ENCODE data around the gene MNS1. TPM values are rescaled to one million over a fixed set of nuclear protein-coding genes. Genes with fewer than 3 reads are reported as not detected.

Gene MNS1
- total and polyA plus RNA-seq, 2 donors (not counting 1 experiment from before 2014, with no cell fraction given), result 1.8 to 3.9 TPM

DNA sequence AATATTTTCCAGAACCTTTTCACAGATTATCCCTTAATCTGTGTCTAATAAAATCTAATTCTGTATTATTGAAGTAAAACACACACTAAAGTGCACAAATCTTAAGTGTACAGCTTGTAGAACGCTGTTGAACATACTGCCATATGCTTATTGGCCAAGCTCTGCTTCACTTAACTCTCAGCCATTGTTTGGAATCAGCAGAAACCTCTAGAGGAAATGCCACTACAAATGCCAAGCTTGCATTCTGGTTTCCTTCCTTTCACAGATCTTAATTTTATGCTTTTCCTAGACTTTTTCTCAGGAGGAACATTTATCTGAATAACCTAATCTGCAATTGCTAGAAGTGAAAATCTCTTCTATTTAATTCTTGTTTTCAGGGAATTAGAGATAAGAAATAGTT is 10.1 kb downstream of the MNS1 start:
- no peak overlapping the region for H3K27ac ChIP-seq (ENCODE audit: insufficient read depth, low read length)
- no peaks in the 10 kb centered on the region for H3K9me3 ChIP-seq (ENCODE audit: control insufficient read depth, insufficient read depth, low read depth, low read length)
- no peaks in the 10 kb centered on the region for H3K79me2 ChIP-seq (ENCODE audit: control insufficient read depth, insufficient read depth, low read length)
- no peaks in the 10 kb centered on the region for H3K4me1 ChIP-seq (ENCODE audit: control insufficient read depth, extremely low read depth, insufficient read depth, low read length)
- H3K36me3 ChIP-seq (ENCODE audit: control insufficient read depth, insufficient read depth, low read length), result no peaks in the 10 kb centered on the region
- no peak for TF ChIP-seq EZH2 (IDR thresholded peaks at IDR 0.05; ENCODE audit: low read length, missing control alignments)
- TF ChIP-seq, protein P1, sequence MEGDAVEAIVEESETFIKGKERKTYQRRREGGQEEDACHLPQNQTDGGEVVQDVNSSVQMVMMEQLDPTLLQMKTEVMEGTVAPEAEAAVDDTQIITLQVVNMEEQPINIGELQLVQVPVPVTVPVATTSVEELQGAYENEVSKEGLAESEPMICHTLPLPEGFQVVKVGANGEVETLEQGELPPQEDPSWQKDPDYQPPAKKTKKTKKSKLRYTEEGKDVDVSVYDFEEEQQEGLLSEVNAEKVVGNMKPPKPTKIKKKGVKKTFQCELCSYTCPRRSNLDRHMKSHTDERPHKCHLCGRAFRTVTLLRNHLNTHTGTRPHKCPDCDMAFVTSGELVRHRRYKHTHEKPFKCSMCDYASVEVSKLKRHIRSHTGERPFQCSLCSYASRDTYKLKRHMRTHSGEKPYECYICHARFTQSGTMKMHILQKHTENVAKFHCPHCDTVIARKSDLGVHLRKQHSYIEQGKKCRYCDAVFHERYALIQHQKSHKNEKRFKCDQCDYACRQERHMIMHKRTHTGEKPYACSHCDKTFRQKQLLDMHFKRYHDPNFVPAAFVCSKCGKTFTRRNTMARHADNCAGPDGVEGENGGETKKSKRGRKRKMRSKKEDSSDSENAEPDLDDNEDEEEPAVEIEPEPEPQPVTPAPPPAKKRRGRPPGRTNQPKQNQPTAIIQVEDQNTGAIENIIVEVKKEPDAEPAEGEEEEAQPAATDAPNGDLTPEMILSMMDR (conservative IDR thresholded peaks at IDR 0.05 in 1 of 2, IDR thresholded peaks at IDR 0.05 in 1 of 2; ENCODE audit: low read depth in 1 of 2, low read length in 2 of 2), result no peak
- H3K4me3 ChIP-seq (replicated peaks in 1 of 4; ENCODE audit: control extremely low read depth in 1 of 4, insufficient read depth in 1 of 4, low read depth in 3 of 4, low read length in 4 of 4), result no peak overlapping the region
- no peaks in the 10 kb centered on the region for H3K27me3 ChIP-seq (ENCODE audit: control insufficient read depth, insufficient read depth, low read length)
- no peak overlapping the region for H3K4me2 ChIP-seq (ENCODE audit: extremely low read depth, insufficient read depth, low read length)
- no peak overlapping the region for H2AFZ ChIP-seq (ENCODE audit: low read length)
- H4K20me1 ChIP-seq (ENCODE audit: control insufficient read depth, extremely low read depth, insufficient read depth, low read length), result no peaks in the 10 kb centered on the region
- no peak for DNase-seq (ENCODE audit: low read depth in 2 of 2)
- no peak overlapping the region for H3K9ac ChIP-seq (ENCODE audit: insufficient read depth, low read length)

DNA sequence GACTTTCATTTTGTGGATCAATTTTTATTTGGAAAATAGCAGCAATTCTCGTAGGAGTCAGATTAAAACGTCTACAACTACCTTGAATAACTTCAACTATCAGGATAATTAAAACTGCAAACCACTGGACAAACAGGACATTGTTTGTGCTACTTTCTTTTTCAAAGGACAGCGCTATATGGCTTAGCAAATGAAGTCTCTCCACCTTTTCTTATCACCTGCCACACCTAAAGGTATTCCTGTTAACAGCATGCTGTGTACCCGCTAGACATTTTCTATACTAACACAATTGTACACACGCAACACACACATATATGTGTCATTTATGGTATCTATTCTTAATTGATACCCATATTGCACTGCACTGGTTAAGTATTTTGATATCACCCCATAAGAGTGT is 19.2 kb downstream of the MNS1 start:
- no peak for TF ChIP-seq EZH2 (IDR thresholded peaks at IDR 0.05; ENCODE audit: low read length, missing control alignments)
- TF ChIP-seq, protein P1 (conservative IDR thresholded peaks at IDR 0.05 in 1 of 2, IDR thresholded peaks at IDR 0.05 in 1 of 2; ENCODE audit: low read depth in 1 of 2, low read length in 2 of 2), result no peak
- H3K36me3 ChIP-seq (ENCODE audit: control insufficient read depth, insufficient read depth, low read length), result no peaks in the 10 kb centered on the region
- H3K4me2 ChIP-seq (ENCODE audit: extremely low read depth, insufficient read depth, low read length), result no peak overlapping the region
- H3K9ac ChIP-seq (ENCODE audit: insufficient read depth, low read length), result no peak overlapping the region
- no peak overlapping the region for H3K27ac ChIP-seq (ENCODE audit: insufficient read depth, low read length)
- H4K20me1 ChIP-seq (ENCODE audit: control insufficient read depth, extremely low read depth, insufficient read depth, low read length), result no peaks in the 10 kb centered on the region
- no peak overlapping the region for H3K4me3 ChIP-seq (replicated peaks in 1 of 4; ENCODE audit: control extremely low read depth in 1 of 4, insufficient read depth in 1 of 4, low read depth in 3 of 4, low read length in 4 of 4)
- H3K27me3 ChIP-seq (ENCODE audit: control insufficient read depth, insufficient read depth, low read length), result no peaks in the 10 kb centered on the region
- H3K79me2 ChIP-seq (ENCODE audit: control insufficient read depth, insufficient read depth, low read length), result no peaks in the 10 kb centered on the region
- no peaks in the 10 kb centered on the region for H3K4me1 ChIP-seq (ENCODE audit: control insufficient read depth, extremely low read depth, insufficient read depth, low read length)
- no peaks in the 10 kb centered on the region for H3K9me3 ChIP-seq (ENCODE audit: control insufficient read depth, insufficient read depth, low read depth, low read length)
- no peak for DNase-seq (ENCODE audit: low read depth in 2 of 2)
- H2AFZ ChIP-seq (ENCODE audit: low read length), result no peak overlapping the region

DNA sequence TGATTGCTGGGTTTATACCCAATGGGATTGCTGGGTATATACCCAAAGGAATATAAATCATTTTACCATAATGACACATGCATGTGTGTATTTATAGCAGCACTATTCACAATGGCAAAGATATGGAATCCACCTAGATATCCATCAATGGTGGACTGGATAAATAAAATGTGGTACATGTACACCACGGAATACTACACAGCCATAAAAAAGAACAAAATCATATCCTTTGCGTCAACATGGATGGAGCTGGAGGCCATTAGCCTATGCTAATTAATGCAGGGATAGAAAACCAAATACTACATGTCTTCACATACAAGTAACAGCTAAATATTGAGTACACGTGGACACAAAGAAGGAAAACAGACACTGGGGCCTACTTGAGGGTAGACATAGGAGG is 22.6 kb downstream of the MNS1 start:
- no peak overlapping the region for H3K9ac ChIP-seq (ENCODE audit: insufficient read depth, low read length)
- no peak overlapping the region for H3K4me2 ChIP-seq (ENCODE audit: extremely low read depth, insufficient read depth, low read length)
- no peak for DNase-seq (ENCODE audit: low read depth in 2 of 2)
- TF ChIP-seq, protein P1 (conservative IDR thresholded peaks at IDR 0.05 in 1 of 2, IDR thresholded peaks at IDR 0.05 in 1 of 2; ENCODE audit: low read depth in 1 of 2, low read length in 2 of 2), result no peak
- TF ChIP-seq EZH2 (IDR thresholded peaks at IDR 0.05; ENCODE audit: low read length, missing control alignments), result no peak
- no peaks in the 10 kb centered on the region for H3K79me2 ChIP-seq (ENCODE audit: control insufficient read depth, insufficient read depth, low read length)
- no peaks in the 10 kb centered on the region for H3K4me1 ChIP-seq (ENCODE audit: control insufficient read depth, extremely low read depth, insufficient read depth, low read length)
- no peaks in the 10 kb centered on the region for H3K36me3 ChIP-seq (ENCODE audit: control insufficient read depth, insufficient read depth, low read length)
- no peak overlapping the region for H3K27ac ChIP-seq (ENCODE audit: insufficient read depth, low read length)
- H4K20me1 ChIP-seq (ENCODE audit: control insufficient read depth, extremely low read depth, insufficient read depth, low read length), result no peaks in the 10 kb centered on the region
- H3K27me3 ChIP-seq (ENCODE audit: control insufficient read depth, insufficient read depth, low read length), result no peaks in the 10 kb centered on the region
- H3K4me3 ChIP-seq (replicated peaks in 1 of 4; ENCODE audit: control extremely low read depth in 1 of 4, insufficient read depth in 1 of 4, low read depth in 3 of 4, low read length in 4 of 4), result no peak overlapping the region
- no peak overlapping the region for H2AFZ ChIP-seq (ENCODE audit: low read length)
- H3K9me3 ChIP-seq (ENCODE audit: control insufficient read depth, insufficient read depth, low read depth, low read length), result no peaks in the 10 kb centered on the region

All from fibroblast of lung (primary cell).